Measurements from ENCODE around the gene USP5.

DNA sequence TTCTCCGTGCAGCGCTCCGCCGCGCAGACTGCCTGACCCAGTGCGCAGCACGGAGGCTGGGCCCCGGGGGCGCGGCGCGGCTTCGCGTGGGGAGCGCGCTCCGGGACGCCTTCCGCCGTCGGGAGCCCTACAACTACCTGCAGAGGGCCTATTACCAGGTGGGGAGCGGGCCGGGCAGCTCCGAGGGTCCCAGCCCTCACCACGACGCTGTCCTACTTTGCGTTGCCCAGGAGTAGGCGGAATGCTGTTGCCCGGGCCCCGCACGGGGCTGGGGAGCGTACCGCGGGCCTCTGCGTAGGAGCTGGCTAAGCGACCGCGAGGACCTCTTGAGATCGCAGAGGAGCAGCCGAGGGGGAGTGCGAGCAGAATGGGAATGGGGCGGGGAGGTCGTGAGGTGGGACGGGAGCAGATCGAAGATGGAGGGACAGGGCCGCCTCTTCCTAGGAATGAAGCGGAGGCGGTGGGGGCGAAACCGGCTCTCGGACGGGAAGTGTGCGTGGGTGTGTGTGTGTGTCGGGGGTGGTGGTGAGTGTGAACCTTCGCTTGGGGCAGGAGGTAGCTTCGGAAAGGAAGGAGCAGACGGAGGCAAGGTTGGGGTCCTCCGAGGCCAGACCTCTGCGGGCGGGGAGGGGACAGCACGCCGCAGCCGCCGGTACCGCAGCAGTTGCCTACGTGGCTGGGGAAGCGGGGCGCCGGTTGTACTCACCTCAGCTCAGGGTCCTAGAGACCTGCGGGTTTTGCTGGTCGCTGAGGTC, 23.0 kb upstream of the USP5 start:
- TF ChIP-seq, protein P1, sequence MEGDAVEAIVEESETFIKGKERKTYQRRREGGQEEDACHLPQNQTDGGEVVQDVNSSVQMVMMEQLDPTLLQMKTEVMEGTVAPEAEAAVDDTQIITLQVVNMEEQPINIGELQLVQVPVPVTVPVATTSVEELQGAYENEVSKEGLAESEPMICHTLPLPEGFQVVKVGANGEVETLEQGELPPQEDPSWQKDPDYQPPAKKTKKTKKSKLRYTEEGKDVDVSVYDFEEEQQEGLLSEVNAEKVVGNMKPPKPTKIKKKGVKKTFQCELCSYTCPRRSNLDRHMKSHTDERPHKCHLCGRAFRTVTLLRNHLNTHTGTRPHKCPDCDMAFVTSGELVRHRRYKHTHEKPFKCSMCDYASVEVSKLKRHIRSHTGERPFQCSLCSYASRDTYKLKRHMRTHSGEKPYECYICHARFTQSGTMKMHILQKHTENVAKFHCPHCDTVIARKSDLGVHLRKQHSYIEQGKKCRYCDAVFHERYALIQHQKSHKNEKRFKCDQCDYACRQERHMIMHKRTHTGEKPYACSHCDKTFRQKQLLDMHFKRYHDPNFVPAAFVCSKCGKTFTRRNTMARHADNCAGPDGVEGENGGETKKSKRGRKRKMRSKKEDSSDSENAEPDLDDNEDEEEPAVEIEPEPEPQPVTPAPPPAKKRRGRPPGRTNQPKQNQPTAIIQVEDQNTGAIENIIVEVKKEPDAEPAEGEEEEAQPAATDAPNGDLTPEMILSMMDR (IDR thresholded peaks at IDR 0.05), result no peak
- TF ChIP-seq EZH2 (IDR thresholded peaks at IDR 0.05; ENCODE audit: borderline replicate concordance, insufficient read depth, low read depth, low read length, poor library complexity, severe bottlenecking), result peak; percentile 99

All from B cell (primary cell).